AG09309 (cell line): ENCODE data around the gene RAB19.
A peak's percentile ranks its signal among the peaks of the same experiment; 100 is the strongest.
"Not testable (repeated sequence)": the region's sequence is repeated elsewhere in the genome, so short reads cannot be mapped to it uniquely, and the experiment has no call there.

Source experiments
- DNase-seq: peaks from one replicate; pipeline ENCODE4 v3.0.0-alpha.2; 2010; ENCODE audit warnings: low read depth
- H3K4me3 ChIP-seq: 2 replicates; pipeline ENCODE4 v1.5.1; 2011; ENCODE audit warnings: mild to moderate bottlenecking, low read depth, low read length, moderate library complexity; ENCODE audit not compliant: control insufficient read depth
- CTCF ChIP-seq: IDR thresholded peaks from 2 replicates; pipeline ENCODE4 v1.5.1; 2011; ENCODE audit warnings: mild to moderate bottlenecking, low read depth, low read length, inconsistent platforms; ENCODE audit not compliant: insufficient read depth, control insufficient read depth; ENCODE audit errors: missing control alignments

The RAB19 gene

DNA sequence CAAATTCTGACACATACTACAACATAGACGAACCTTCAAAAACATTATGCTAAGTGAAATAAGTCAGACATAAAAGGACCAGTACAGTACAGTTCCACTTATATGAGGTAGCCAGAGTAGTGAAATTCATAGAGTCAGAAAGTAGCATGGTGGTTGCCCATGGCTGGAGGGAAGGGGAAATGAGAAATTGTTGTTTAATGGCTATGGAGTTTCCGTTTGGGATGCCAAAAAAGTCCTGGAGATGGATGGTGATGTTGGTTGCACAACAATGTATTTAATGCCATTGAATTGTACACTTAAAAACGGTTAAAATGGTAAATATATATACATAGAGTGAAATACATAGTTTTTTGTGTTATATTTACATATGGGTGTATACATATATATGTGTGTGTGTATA, 3.5 kb upstream of the RAB19 start:
- H3K4me3 ChIP-seq, result no peak overlapping the region
- no peak for TF ChIP-seq CTCF
- DNase-seq, result no peak

DNA sequence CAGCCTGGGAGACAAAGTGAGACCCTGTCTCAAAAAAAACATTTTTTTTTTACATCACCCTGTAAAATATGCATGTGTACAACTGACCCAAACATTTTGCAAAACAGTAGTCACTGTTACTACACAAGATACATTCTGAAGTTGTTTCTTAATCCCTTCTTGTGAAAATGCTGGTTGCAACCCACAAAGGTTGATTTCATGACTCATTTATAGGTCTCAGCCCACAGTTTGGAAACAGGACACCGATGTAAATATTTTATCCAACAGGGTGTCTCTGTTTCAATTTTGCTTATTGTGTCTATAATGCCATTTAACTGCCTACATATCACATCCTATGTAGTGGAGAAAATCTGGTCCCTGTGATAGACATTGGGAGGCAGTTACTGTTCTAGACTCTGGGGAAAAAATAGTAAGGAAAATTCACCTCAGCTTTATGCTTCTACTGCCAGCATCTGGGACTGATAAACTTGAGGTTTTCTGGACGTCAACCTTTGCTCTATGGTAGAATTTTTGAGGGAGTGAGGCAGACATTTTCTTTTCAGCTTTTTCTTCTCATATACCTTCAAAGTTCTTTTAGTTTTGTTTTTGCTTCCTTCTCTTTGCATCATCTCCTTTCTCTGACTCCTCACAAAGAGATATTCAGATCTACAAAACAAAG, 1.6 kb upstream of the RAB19 start:
- no peak for TF ChIP-seq CTCF
- H3K4me3 ChIP-seq, result no peak overlapping the region
- DNase-seq, result peak; percentile 42

GRCh38 chr7:140404565-140405065, 757 bp downstream of the RAB19 start:
- H3K4me3 ChIP-seq, result no peak overlapping the region
- no peak for TF ChIP-seq CTCF
- no peak for DNase-seq

- no peak for DNase-seq
- TF ChIP-seq CTCF, result no peak
- no peak overlapping the region for H3K4me3 ChIP-seq
These were observed 11.5 kb downstream of the RAB19 start for GRCh38 chr7:140415361-140415760.

- not testable (repeated sequence) for H3K4me3 ChIP-seq, DNase-seq
These were observed 12.0 kb downstream of the RAB19 start for GRCh38 chr7:140415816-140416215.

DNA sequence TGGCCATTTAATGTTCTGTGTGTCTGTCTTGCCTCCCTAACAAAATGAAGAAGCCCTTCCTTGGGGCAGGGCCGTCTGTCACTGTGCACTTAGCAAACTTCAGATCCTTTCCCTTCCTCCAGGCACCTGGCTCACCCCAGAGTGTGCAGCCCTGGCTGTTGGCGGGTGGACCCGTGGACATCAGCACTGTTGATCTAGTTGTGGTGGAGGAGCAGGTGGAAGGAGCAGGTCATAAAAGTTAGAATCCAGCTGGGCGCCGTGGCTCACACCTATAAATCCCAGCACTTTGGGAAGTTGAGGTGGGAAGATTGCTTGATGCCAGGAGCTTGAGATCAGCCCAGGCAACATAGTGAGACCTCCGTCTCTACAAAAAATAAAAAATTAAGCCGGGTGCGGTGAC, 12.7 kb downstream of the RAB19 start:
- TF ChIP-seq CTCF, result no peak
- no peak overlapping the region for H3K4me3 ChIP-seq
- DNase-seq, result no peak

DNA sequence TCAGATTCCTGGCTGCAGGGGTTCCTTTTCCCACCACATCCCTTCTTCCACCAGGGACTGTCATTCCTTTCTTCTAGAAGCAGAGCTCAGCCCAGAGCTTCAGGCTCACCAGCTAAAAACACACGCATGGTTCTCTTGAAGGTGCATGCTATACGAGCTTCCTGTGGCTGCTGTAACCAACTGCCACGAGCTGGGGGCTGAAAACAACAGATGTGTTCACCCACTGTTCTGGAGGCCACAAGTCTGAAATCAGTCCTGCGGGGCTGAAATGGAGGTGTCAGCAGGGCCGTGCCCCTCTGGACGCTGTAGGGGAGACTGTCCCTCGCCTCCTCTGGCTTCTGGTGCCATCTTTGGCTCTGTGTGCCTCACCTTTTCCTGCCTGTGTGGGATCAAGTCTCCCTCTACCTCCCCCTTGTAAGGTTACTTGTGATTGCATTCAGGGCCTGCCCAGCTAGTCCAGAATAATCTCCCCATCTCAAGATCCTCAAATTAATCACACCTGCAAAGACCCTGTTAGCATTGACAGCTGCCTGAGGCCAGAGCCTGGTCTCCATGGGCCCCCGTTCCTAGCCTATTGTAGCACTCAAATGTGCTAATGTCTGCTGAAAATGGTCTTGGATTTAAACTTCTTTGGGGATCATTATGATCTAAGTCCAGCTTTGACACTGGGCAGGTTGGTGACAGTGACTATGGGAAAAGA, 13.7 kb downstream of the RAB19 start:
- no peak for DNase-seq
- no peak for TF ChIP-seq CTCF
- no peak overlapping the region for H3K4me3 ChIP-seq

- not testable (repeated sequence) for DNase-seq, H3K4me3 ChIP-seq
These were observed 14.3 kb downstream of the RAB19 start for GRCh38 chr7:140418156-140418472.
